ENCODE results near the gene GRAP. TPM values are rescaled to one million over a fixed set of nuclear protein-coding genes. Genes with fewer than 3 reads are reported as not detected.

Gene GRAP
- total RNA-seq, 1 experiment from 2014 or later: 0.21 TPM

GRCh38 chr17:18999394-18999793 is 47.4 kb downstream of the GRAP start:
- DNase-seq (ENCODE audit: low read depth, low spot score) (no peak), ATAC-seq (no peak)
- no peaks in the 10 kb centered on the region; the same call in 1 of the 2 replicates for H3K36me3 ChIP-seq (ENCODE audit: control insufficient read depth, insufficient read depth, low read length)
- no peaks in the 10 kb centered on the region; the same call in 1 of the 2 replicates for H3K9me3 ChIP-seq (ENCODE audit: control insufficient read depth, insufficient read depth, low read depth, low read length)
- no peak overlapping the region for H3K4me3 ChIP-seq (ENCODE audit: low read depth in 2 of 2, low read length in 2 of 2)
- intact Hi-C loops (cut with micrococcal nuclease; ENCODE audit: unreplicated experiment) (no loop called here), in situ Hi-C loops (cut with HindIII; ENCODE audit: low pct_unique_long_range_greater_than_20kb, low sequenced_read_pairs) (no loop called here)
- BruUV-seq (replicated peaks): no TSS peak
- H3K27me3 ChIP-seq (ENCODE audit: control insufficient read depth, insufficient read depth, low read length): no peaks in the 10 kb centered on the region
- CTCF ChIA-PET: no interaction called here
- H3K4me1 ChIP-seq (ENCODE audit: control insufficient read depth, insufficient read depth, low read length): peaks cover 5% of the 10 kb centered on the region
- TF ChIP-seq CTCF (IDR thresholded peaks at IDR 0.05): no peak
- TF ChIP-seq POLR2AphosphoS5 (IDR thresholded peaks at IDR 0.05; ENCODE audit: low read depth, low read length): no peak
- no peak for TF ChIP-seq REST (IDR thresholded peaks at IDR 0.05; ENCODE audit: insufficient read depth in 1 of 2, low read depth in 2 of 2, low read length in 1 of 2)
- TF ChIP-seq SIN3A (IDR thresholded peaks at IDR 0.05; ENCODE audit: borderline replicate concordance, insufficient read depth, low read depth, low read length): no peak
- no peak for TF ChIP-seq TCF7L2 (IDR thresholded peaks at IDR 0.05; ENCODE audit: low read depth, low read length)
- POLR2A ChIA-PET: no interaction called here
- H3K27ac ChIP-seq (ENCODE audit: low read length): no peak overlapping the region

- no peaks in the 10 kb centered on the region for H3K36me3 ChIP-seq (ENCODE audit: control insufficient read depth, insufficient read depth, low read length)
- ATAC-seq (no peak), DNase-seq (ENCODE audit: low read depth, low spot score) (no peak)
- intact Hi-C loops (cut with micrococcal nuclease; ENCODE audit: unreplicated experiment) (no loop called here), in situ Hi-C loops (cut with HindIII; ENCODE audit: low pct_unique_long_range_greater_than_20kb, low sequenced_read_pairs) (no loop called here)
- H3K4me3 ChIP-seq (ENCODE audit: low read depth in 2 of 2, low read length in 2 of 2): no peak overlapping the region
- POLR2A ChIA-PET: interaction anchor here (0.6 kb wide), 1 partner anchor 11 kb away, joined by 3 read pairs; no protein-coding TSS in a partner anchor
- CTCF ChIA-PET: no interaction called here
- no peaks in the 10 kb centered on the region for H3K27me3 ChIP-seq (ENCODE audit: control insufficient read depth, insufficient read depth, low read length)
- H3K9me3 ChIP-seq (ENCODE audit: control insufficient read depth, insufficient read depth, low read depth, low read length): no peaks in the 10 kb centered on the region; the same call in 1 of the 2 replicates
- no peak overlapping the region for H3K27ac ChIP-seq (ENCODE audit: low read length)
- peaks cover 5% of the 10 kb centered on the region; the same call in 1 of the 2 replicates for H3K4me1 ChIP-seq (ENCODE audit: control insufficient read depth, insufficient read depth, low read length)
- no TSS peak for BruUV-seq (replicated peaks)
- TF ChIP-seq TCF7L2 (IDR thresholded peaks at IDR 0.05; ENCODE audit: low read depth, low read length): no peak
- TF ChIP-seq REST (IDR thresholded peaks at IDR 0.05; ENCODE audit: insufficient read depth in 1 of 2, low read depth in 2 of 2, low read length in 1 of 2): no peak
- TF ChIP-seq CTCF (IDR thresholded peaks at IDR 0.05): no peak
- TF ChIP-seq SIN3A (IDR thresholded peaks at IDR 0.05; ENCODE audit: borderline replicate concordance, insufficient read depth, low read depth, low read length): no peak
- TF ChIP-seq POLR2AphosphoS5 (IDR thresholded peaks at IDR 0.05; ENCODE audit: low read depth, low read length): no peak
These were observed 49.0 kb downstream of the GRAP start for GRCh38 chr17:18997650-18998196.

Data from Panc1 (cell line).